HK-2 (cell line): ENCODE data around the gene STMND1.

Experiments
- DNase-seq: peaks from one replicate; pipeline ENCODE4 v3.0.0-alpha.2; 2018; ENCODE audit not compliant: unreplicated experiment

Gene STMND1

GRCh38 chr6:17098538-17098937, 3.3 kb upstream of the STMND1 start:
- DNase-seq = no peak

GRCh38 chr6:17099401-17100059, 2.3 kb upstream of the STMND1 start:
- no peak for DNase-seq

GRCh38 chr6:17100806-17101205, 1.0 kb upstream of the STMND1 start:
- DNase-seq = no peak

- no peak for DNase-seq
These were observed 514 bp downstream of the STMND1 start for GRCh38 chr6:17102258-17102870.

GRCh38 chr6:17103715-17104114, 1.9 kb downstream of the STMND1 start:
- no peak for DNase-seq

- no peak for DNase-seq
These were observed 6.0 kb downstream of the STMND1 start for GRCh38 chr6:17107863-17108262.

- DNase-seq = no peak
These were observed 13.6 kb downstream of the STMND1 start for GRCh38 chr6:17115251-17116116.

GRCh38 chr6:17116117-17116440, 14.2 kb downstream of the STMND1 start:
- DNase-seq = no peak

DNA sequence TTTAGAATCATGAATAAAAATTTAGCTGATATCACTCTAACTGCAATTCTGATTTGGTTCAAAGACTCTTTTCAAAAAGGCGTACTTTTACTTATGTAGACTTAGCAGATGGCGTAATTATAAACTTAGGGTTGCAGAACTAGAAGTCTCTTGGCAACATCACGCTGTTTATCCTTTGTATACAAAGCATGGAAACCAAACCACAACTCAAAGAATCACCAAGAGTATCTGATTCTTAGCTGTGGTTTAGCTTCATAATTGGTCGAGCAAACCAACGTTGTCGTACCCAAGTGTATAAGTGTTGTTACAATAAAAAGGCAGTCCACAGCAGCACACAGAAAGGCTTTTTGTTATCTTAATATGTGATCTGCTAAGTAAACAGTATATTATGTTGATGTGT, 18.2 kb downstream of the STMND1 start:
- no peak for DNase-seq

GRCh38 chr6:17125407-17125806, 23.6 kb downstream of the STMND1 start:
- DNase-seq = no peak

DNA sequence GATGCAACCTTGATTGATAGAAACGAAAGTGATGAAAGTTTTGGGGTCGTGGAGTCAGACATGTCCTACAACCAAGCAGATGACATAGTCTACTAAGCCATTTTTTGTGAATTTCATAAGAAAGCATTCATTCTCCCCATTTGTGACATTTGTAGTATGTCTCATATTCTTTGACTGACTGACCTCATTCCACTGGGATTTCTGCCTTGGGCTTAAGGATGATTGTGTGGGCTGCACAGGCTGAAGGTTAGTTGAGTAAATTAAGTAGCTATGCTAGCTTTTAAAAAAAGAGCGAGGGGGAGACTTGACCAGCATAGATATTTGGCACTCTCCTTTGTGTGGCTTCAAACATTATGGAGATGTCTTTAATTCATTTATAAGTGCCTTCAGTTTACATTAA, 28.9 kb downstream of the STMND1 start:
- DNase-seq = no peak

GRCh38 chr6:17132967-17133366, 31.1 kb downstream of the STMND1 start:
- DNase-seq = no peak

DNA sequence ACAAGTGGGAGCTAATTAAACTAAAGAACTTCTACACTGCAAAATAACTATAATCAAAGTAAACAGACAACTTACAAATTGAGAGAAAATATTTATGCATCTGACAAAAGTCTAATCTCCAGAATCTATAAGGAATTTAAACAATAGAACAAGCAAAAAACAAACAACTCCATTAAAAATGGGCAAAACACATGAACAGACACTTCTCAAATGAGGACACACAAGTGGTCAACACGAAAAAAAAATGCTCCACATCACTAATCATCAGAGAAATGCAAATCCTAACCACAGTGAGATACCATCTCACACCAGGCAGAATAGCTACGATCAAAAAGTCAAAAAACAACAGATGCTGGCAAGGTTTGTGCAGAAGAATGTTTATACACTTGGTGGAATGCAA, 36.2 kb downstream of the STMND1 start:
- no peak for DNase-seq

- DNase-seq = no peak
These were observed 42.2 kb downstream of the STMND1 start for GRCh38 chr6:17144016-17144415.

- no peak for DNase-seq
These were observed 47.7 kb downstream of the STMND1 start for GRCh38 chr6:17149571-17149970.

GRCh38 chr6:17150096-17150495, 48.2 kb downstream of the STMND1 start:
- no peak for DNase-seq

- no peak for DNase-seq
These were observed 50.0 kb downstream of the STMND1 start for GRCh38 chr6:17151888-17152287.

GRCh38 chr6:17152703-17153102, 50.9 kb downstream of the STMND1 start:
- DNase-seq = no peak

DNA sequence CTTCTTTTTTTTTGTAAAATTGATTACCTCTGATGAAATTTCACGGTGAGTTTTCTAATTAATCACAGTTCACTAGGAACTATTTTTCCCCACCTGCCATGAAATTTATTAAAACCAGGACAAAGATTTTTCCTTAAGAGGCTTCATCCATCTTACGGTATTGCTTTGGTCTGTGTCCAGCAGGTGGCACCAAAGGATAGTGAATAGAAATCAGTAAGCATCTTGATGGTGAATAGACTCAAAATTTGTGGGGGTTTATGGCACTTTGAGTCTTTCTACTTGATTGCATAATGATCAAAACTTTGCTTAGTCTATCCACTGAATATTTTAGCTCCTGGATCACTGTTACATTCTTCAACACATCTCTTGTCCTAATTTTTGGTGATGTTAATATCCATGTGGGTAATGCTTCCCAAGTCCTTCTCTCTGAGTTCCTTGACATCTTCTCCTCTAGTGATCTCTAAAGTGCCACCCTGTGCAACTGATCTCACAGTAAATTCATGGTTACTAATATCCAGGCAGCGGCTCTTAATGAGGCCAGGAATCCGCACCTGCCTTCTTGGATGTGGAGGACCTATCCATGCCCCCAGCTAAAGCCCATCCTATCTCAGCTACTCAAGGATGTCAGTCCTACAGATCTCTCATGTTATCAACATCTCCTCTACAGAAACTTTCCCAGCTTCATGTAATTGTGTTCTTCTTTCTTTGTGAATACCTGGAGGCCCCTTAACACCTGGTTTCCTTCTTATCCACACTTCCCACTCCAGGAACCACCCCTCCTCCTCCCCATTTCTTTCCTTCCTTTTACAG, 54.5 kb downstream of the STMND1 start:
- DNase-seq = peak; percentile 29

DNA sequence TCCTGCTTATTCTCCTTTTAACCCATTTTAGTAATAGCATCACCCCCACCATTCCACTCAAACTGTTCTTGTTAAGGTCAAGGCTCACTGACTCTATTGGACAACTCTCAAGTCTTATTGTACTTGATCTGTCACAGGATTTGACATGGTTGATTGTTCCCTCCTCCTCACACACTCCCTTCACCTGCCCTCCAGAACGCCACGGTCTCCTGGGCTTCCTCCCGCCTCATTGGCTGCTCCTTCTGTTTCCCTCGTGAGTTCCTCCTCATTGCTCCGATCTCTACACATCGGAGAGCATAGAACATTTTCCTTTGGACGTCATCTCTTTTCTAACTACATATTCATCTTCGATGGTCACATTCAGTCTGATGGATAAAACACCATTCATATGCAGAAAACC, 55.1 kb downstream of the STMND1 start:
- DNase-seq = no peak

- no peak for DNase-seq
These were observed 55.8 kb downstream of the STMND1 start for GRCh38 chr6:17157617-17158016.

DNA sequence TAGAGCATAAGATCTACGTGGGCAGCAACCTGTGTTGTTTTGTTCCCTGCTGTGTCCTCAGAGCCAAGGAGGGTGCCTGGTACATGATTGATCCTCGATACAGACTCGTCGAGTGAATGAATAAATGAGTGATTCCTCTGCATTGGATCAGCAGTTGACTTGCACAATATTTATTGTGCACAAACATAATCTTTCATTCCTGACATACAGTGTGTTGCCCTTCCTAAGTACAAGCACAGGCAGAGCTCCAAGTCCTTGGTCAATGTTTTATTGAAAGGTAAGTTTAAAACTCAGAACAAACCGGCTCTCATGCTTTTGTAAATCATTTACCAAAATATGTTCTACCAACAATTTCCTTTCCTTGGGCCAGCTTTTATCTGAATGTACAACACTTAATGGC, 57.4 kb downstream of the STMND1 start:
- DNase-seq = no peak
